Neural cell (in vitro differentiated cells): ENCODE measurements around the gene ERLIN1. TPM values are rescaled to one million over a fixed set of nuclear protein-coding genes. Genes with fewer than 3 reads are reported as not detected.

Source experiments
- H2AFZ ChIP-seq: fragments of 200-600, 300-800 bp; sonication (generic), shearing (Covaris generic); 2 replicates; pipeline ENCODE4 v1.6.0; 2014; ENCODE audit warnings: low read depth, mild to moderate bottlenecking, antibody characterized with exemption, low read length, moderate library complexity
- H3F3A ChIP-seq: fragments of 200-600 bp; shearing (Covaris generic); 2 replicates; pipeline ENCODE4 v1.6.1; 2016; ENCODE audit warnings: mild to moderate bottlenecking, moderate library complexity, mixed read lengths, antibody characterized with exemption, low read length; ENCODE audit not compliant: insufficient read depth, poor library complexity, severe bottlenecking
- H3K27ac ChIP-seq: fragments of 200-600, 300-800 bp; sonication (generic), shearing (Covaris generic); 2 replicates; pipeline ENCODE4 v1.5.1; 2014; ENCODE audit warnings: mild to moderate bottlenecking, low read length, moderate library complexity
- H3K27me3 ChIP-seq: fragments of 300-800, 200-600 bp; sonication (generic), shearing (Covaris generic); 2 replicates; pipeline ENCODE4 v1.6.0; 2014; ENCODE audit warnings: mild to moderate bottlenecking, low read depth, low read length, moderate library complexity; ENCODE audit not compliant: insufficient read depth
- H3K36me3 ChIP-seq: fragments of 300-800, 200-600 bp; sonication (generic), shearing (Covaris generic); 2 replicates; pipeline ENCODE4 v1.5.1; 2014; ENCODE audit warnings: mild to moderate bottlenecking, antibody characterized with exemption, low read length, moderate library complexity; ENCODE audit not compliant: insufficient read depth
- H3K4me2 ChIP-seq: fragments of 300-800, 200-600 bp; sonication (generic), shearing (Covaris generic); 2 replicates; pipeline ENCODE4 v1.6.0; 2014; ENCODE audit warnings: mild to moderate bottlenecking, low read length
- H3K4me3 ChIP-seq: fragments of 300-800, 200-600 bp; sonication (generic), shearing (Covaris generic); 2 replicates; pipeline ENCODE4 v1.5.1; 2014; ENCODE audit warnings: mild to moderate bottlenecking, low read length, moderate library complexity
- H3K79me2 ChIP-seq: fragments of 200-600 bp; shearing (Covaris generic); replicated peaks from 2 replicates; pipeline ENCODE4 v1.6.0; 2014; ENCODE audit warnings: mild to moderate bottlenecking, low read length, moderate library complexity; ENCODE audit not compliant: insufficient read depth
- H3K9ac ChIP-seq: fragments of 300-800, 200-600 bp; sonication (generic), shearing (Covaris generic); 2 replicates; pipeline ENCODE4 v1.6.1; 2016; ENCODE audit warnings: mild to moderate bottlenecking, low read length, mixed read lengths
- H3K9me2 ChIP-seq: fragments of 200-600 bp; shearing (Covaris generic); 2 replicates; pipeline ENCODE4 v1.6.1; 2016; ENCODE audit warnings: mild to moderate bottlenecking, low read length, mixed read lengths; ENCODE audit not compliant: insufficient read depth
- H3K9me3 ChIP-seq: fragments of 200-600, 300-800 bp; sonication (generic), shearing (Covaris generic); 2 replicates; pipeline ENCODE4 v1.6.1; 2016; ENCODE audit warnings: mild to moderate bottlenecking, mixed run types, low read length, moderate library complexity, mixed read lengths
- H4K20me1 ChIP-seq: fragments of 200-600 bp; shearing (Covaris generic); 2 replicates; pipeline ENCODE4 v1.6.1; 2016; ENCODE audit warnings: mild to moderate bottlenecking, mixed run types; ENCODE audit not compliant: insufficient read depth
- CTCF ChIP-seq: fragments of 450-650 bp; IDR thresholded peaks from 2 replicates; pipeline ENCODE4 v1.5.1; 2014; ENCODE audit warnings: antibody characterized with exemption, mild to moderate bottlenecking, moderate library complexity; ENCODE audit not compliant: poor library complexity, severe bottlenecking
- EP300 ChIP-seq: fragments of 450-650 bp; conservative IDR thresholded peaks from 2 replicates; pipeline ENCODE4 v1.6.1; 2014; ENCODE audit warnings: antibody characterized with exemption, mild to moderate bottlenecking, moderate library complexity; ENCODE audit not compliant: poor library complexity, severe bottlenecking
- EZH2 ChIP-seq: fragments of 200-600, 300-800 bp; shearing (Covaris generic), sonication (generic); IDR thresholded peaks from 2 replicates; pipeline ENCODE4 v1.6.1; 2014; ENCODE audit warnings: antibody characterized with exemption, low read length, borderline replicate concordance, mild to moderate bottlenecking; ENCODE audit not compliant: insufficient read depth, poor library complexity, severe bottlenecking
- MXI1 ChIP-seq: fragments of 450-650 bp; conservative IDR thresholded peaks from 2 replicates; pipeline ENCODE4 v1.6.1; 2014; ENCODE audit warnings: antibody characterized with exemption, mild to moderate bottlenecking; ENCODE audit not compliant: poor library complexity, severe bottlenecking
- POLR2AphosphoS5 ChIP-seq: IDR thresholded peaks from 2 replicates; pipeline ENCODE4 v1.6.1; 2012
- RAD21 ChIP-seq: fragments of 450-650 bp; conservative IDR thresholded peaks from 2 replicates; pipeline ENCODE4 v1.6.1; 2014; ENCODE audit warnings: antibody characterized with exemption, mild to moderate bottlenecking, moderate library complexity
- REST ChIP-seq: IDR thresholded peaks from 2 replicates; pipeline ENCODE4 v1.6.1; 2012; ENCODE audit warnings: borderline replicate concordance
- SMC3 ChIP-seq: fragments of 450-650 bp; conservative IDR thresholded peaks from 2 replicates; pipeline ENCODE4 v1.6.1; 2014; ENCODE audit warnings: antibody characterized with exemption, mild to moderate bottlenecking, moderate library complexity; ENCODE audit not compliant: poor library complexity
- TAF1 ChIP-seq: IDR thresholded peaks from 2 replicates; pipeline ENCODE4 v1.6.1; 2012; ENCODE audit warnings: low read depth
- polyA plus RNA-seq: library from polyadenylated mRNA; depleted of rRNA; stranded (reverse); fragments of >200 nt; gene quantifications from 2 replicates; pipeline ENCODE4 v1.2.3, GENCODE V29; 2014

Gene ERLIN1
- polyA plus RNA-seq, 1 donor from 2014 or later = 6.5 TPM

DNA sequence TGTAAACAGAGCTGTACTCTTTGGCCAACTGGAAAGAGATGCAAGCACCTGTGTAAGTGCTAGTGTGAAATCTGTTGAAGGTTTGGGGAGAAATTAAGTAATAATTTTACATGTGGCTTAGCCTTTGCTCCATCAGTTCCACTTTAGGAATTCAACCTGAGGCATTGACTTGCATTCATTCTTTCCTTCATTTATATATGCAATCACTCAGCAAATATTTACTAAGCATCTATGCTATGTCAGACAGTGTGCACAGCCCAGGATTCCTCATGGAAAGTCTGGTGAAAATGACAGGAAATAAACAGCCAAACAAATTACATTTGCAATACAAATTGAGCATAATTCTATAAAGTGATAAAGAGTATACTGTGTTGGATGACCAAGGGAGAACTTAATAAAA, 50.3 kb downstream of the ERLIN1 start:
- Histone ChIP-seq H3K4me2 (no peak overlapping the region), H3K9ac (no peak overlapping the region), H3F3A (no peaks in the 10 kb centered on the region), H3K79me2 (no peaks in the 10 kb centered on the region), H3K27ac (no peak overlapping the region), H3K27me3 (no peaks in the 10 kb centered on the region), H4K20me1 (no peaks in the 10 kb centered on the region), H3K9me2 (no peaks in the 10 kb centered on the region), H3K9me3 (no peaks in the 10 kb centered on the region), H3K36me3 (no peaks in the 10 kb centered on the region), H2AFZ (no peak overlapping the region), H3K4me3 (no peak overlapping the region)
- no peak for TF ChIP-seq SMC3
- TF ChIP-seq REST = no peak
- TF ChIP-seq RAD21 = no peak
- TF ChIP-seq EZH2 = no peak
- TF ChIP-seq MXI1 = no peak
- TF ChIP-seq TAF1 = no peak
- no peak for TF ChIP-seq CTCF
- no peak for TF ChIP-seq POLR2AphosphoS5
- TF ChIP-seq EP300 = no peak

GRCh38 chr10:100133801-100134200, 52.0 kb downstream of the ERLIN1 start:
- Histone ChIP-seq H3K9me3 (no peaks in the 10 kb centered on the region), H3K9me2 (no peaks in the 10 kb centered on the region), H3F3A (no peaks in the 10 kb centered on the region)

More at GRCh38 chr10:100133801-100134200, 52.0 kb downstream of the ERLIN1 start:
- H3K4me3 ChIP-seq = no peak overlapping the region
- no peaks in the 10 kb centered on the region for H4K20me1 ChIP-seq
- TF ChIP-seq POLR2AphosphoS5 (no peak), REST (no peak)
- no peak overlapping the region for H3K9ac ChIP-seq
- no peaks in the 10 kb centered on the region for H3K27me3 ChIP-seq
- H3K27ac ChIP-seq = no peak overlapping the region
- no peak overlapping the region for H2AFZ ChIP-seq
- no peaks in the 10 kb centered on the region for H3K79me2 ChIP-seq
- H3K4me2 ChIP-seq = no peak overlapping the region
- no peaks in the 10 kb centered on the region for H3K36me3 ChIP-seq
